ENCODE data around the gene COL10A1. TPM values are rescaled to one million over a fixed set of nuclear protein-coding genes. Genes with fewer than 3 reads are reported as not detected.
"Not testable (repeated sequence)": the region's sequence is repeated elsewhere in the genome, so short reads cannot be mapped to it uniquely, and the experiment has no call there.

Gene COL10A1
- total and polyA plus RNA-seq, 5 donors from 2014 or later: not detected

- peaks cover 12% of the 10 kb centered on the region for H3K27me3 Mint-ChIP-seq
- no peaks in the 10 kb centered on the region for H3K27me3 ChIP-seq (ENCODE audit: control insufficient read depth, insufficient read depth, low read length)
- H3K27ac ChIP-seq (ENCODE audit: insufficient read depth, low read length, poor library complexity, severe bottlenecking): no peak overlapping the region
- ATAC-seq (ENCODE audit: low read depth in 2 of 2): no peak
- no peak overlapping the region for H3K27ac Mint-ChIP-seq
- H3K36me3 Mint-ChIP-seq: no peaks in the 10 kb centered on the region
- H3K36me3 ChIP-seq (ENCODE audit: control insufficient read depth, insufficient read depth, low read length): no peaks in the 10 kb centered on the region
- H3K4me3 ChIP-seq (ENCODE audit: low read depth, low read length): no peak overlapping the region
- peaks cover 0 to 9% of the 10 kb centered on the region in 2 experiments for H3K9me3 ChIP-seq (ENCODE audit: control insufficient read depth in 2 of 2, low read length in 2 of 2)
- H3K4me1 ChIP-seq (ENCODE audit: control insufficient read depth, insufficient read depth, low read length, poor library complexity, severe bottlenecking): peaks cover 18% of the 10 kb centered on the region
- peaks cover 0 to 8% (median 2%) of the 10 kb centered on the region in 7 donors for H3K9me3 Mint-ChIP-seq
- DNase-seq: peak in 1 of 3 donors; percentile 20
- H3K4me3 Mint-ChIP-seq: no peak overlapping the region
- peaks cover 10 to 28% (median 18%) of the 10 kb centered on the region in 4 donors for H3K4me1 Mint-ChIP-seq
These were observed 28.7 kb downstream of the COL10A1 start for GRCh38 chr6:116096979-116097816.

DNA sequence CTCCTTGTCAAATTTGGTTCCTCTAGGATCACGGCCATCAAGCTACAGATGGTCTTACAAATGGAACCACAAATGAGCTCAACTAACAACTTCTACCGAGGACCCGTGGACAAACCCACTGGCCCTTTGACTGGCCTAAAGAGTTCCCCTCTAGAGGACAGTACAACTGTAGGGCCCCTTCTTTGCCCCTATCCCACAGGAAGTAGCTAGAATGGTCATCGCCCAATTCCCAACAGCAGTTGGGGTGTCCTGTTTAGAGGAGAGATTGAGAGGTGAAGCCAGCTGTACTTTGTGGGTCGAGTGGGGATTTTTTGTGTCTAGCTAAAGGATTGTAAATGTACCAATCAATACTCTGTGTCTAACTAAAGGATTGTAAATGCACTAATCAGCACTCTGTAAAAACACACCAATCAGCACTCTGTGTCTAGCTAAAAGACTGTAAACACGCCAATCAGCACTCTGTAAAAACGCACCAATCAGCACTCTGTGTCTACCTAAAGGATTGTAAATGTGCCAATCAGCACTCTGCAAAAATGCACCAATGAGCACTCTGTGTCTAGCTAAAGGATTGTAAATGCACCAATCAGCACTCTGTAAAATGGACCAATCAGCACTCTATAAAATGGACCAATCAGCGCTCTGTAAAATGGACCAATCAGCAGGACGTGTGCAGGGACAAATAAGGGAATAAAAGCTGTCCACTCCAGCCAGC is 29.7 kb downstream of the COL10A1 start:
- H3K4me3 Mint-ChIP-seq; H3K27me3 ChIP-seq (ENCODE audit: control insufficient read depth, insufficient read depth, low read length); H3K27ac ChIP-seq (ENCODE audit: insufficient read depth, low read length, poor library complexity, severe bottlenecking); DNase-seq; H3K4me1 ChIP-seq (ENCODE audit: control insufficient read depth, insufficient read depth, low read length, poor library complexity, severe bottlenecking); H3K27ac Mint-ChIP-seq; H3K36me3 ChIP-seq (ENCODE audit: control insufficient read depth, insufficient read depth, low read length); H3K9me3 Mint-ChIP-seq; ATAC-seq (ENCODE audit: low read depth in 2 of 2); H3K4me3 ChIP-seq (ENCODE audit: low read depth, low read length); H3K36me3 Mint-ChIP-seq; H3K9me3 ChIP-seq (ENCODE audit: control insufficient read depth in 2 of 2, low read length in 2 of 2): not testable (repeated sequence)
- H3K27me3 Mint-ChIP-seq: peaks cover 15% of the 10 kb centered on the region
- peaks cover 3 to 18% (median 13%) of the 10 kb centered on the region in 4 donors for H3K4me1 Mint-ChIP-seq

DNA sequence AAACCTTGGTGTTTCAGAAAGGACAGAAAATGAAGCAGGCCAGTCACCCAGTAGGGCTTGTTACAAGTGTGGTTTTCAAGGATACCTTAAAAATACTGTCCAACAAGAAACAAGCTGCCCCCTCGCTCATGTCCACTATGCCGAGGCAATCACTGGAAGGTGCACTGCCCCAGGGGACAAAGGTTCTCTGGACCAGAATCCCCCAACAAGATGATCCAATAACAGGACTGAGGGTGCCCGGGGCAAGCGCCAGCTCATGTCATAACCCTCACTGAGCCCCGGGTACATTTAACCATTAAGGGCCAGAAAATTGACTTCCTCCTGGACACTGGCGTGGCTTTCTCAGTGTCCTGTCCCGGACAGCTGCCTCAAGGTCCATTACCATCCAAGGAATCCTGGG is 31.9 kb downstream of the COL10A1 start:
- H3K9me3 Mint-ChIP-seq: peaks cover 0 to 8% (median 2%) of the 10 kb centered on the region in 7 donors
- H3K27ac Mint-ChIP-seq: no peak overlapping the region
- no peak for ATAC-seq (ENCODE audit: low read depth in 2 of 2)

GRCh38 chr6:116090251-116090650 is 35.7 kb downstream of the COL10A1 start:
- Mint-ChIP-seq H3K36me3 (no peaks in the 10 kb centered on the region), H3K27ac (no peak overlapping the region), H3K4me3 (no peak overlapping the region), H3K9me3 (peaks cover 0 to 2% (median 0%) of the 10 kb centered on the region in 7 donors), H3K4me1 (no peaks in the 10 kb centered on the region), H3K27me3 (peaks cover 18% of the 10 kb centered on the region)
- H3K4me3 ChIP-seq (ENCODE audit: low read depth, low read length): no peak overlapping the region
- DNase-seq (no peak), ATAC-seq (ENCODE audit: low read depth in 2 of 2) (peak in 1 of 2 donors; percentile 39)
- no peaks in the 10 kb centered on the region for H3K36me3 ChIP-seq (ENCODE audit: control insufficient read depth, insufficient read depth, low read length)
- no peaks in the 10 kb centered on the region for H3K27me3 ChIP-seq (ENCODE audit: control insufficient read depth, insufficient read depth, low read length)
- H3K9me3 ChIP-seq (ENCODE audit: control insufficient read depth in 2 of 2, low read length in 2 of 2): no peaks in the 10 kb centered on the region
- no peaks in the 10 kb centered on the region for H3K4me1 ChIP-seq (ENCODE audit: control insufficient read depth, insufficient read depth, low read length, poor library complexity, severe bottlenecking)
- H3K27ac ChIP-seq (ENCODE audit: insufficient read depth, low read length, poor library complexity, severe bottlenecking): no peak overlapping the region

More for the DNA sequence above, 31.9 kb downstream of the COL10A1 start:
- H3K36me3 Mint-ChIP-seq: no peaks in the 10 kb centered on the region
- DNase-seq: no peak
- Histone ChIP-seq H3K4me1 (ENCODE audit: control insufficient read depth, insufficient read depth, low read length, poor library complexity, severe bottlenecking) (no peaks in the 10 kb centered on the region), H3K27ac (ENCODE audit: insufficient read depth, low read length, poor library complexity, severe bottlenecking) (no peak overlapping the region), H3K36me3 (ENCODE audit: control insufficient read depth, insufficient read depth, low read length) (no peaks in the 10 kb centered on the region), H3K27me3 (ENCODE audit: control insufficient read depth, insufficient read depth, low read length) (no peaks in the 10 kb centered on the region), H3K4me3 (ENCODE audit: low read depth, low read length) (no peak overlapping the region), H3K9me3 (ENCODE audit: control insufficient read depth in 2 of 2, low read length in 2 of 2) (peaks cover 0 to 9% of the 10 kb centered on the region in 2 experiments)
- H3K27me3 Mint-ChIP-seq: peaks cover 15% of the 10 kb centered on the region
- H3K4me3 Mint-ChIP-seq: no peak overlapping the region
- peaks cover 0 to under 1% (median 0%) of the 10 kb centered on the region in 4 donors for H3K4me1 Mint-ChIP-seq

DNA sequence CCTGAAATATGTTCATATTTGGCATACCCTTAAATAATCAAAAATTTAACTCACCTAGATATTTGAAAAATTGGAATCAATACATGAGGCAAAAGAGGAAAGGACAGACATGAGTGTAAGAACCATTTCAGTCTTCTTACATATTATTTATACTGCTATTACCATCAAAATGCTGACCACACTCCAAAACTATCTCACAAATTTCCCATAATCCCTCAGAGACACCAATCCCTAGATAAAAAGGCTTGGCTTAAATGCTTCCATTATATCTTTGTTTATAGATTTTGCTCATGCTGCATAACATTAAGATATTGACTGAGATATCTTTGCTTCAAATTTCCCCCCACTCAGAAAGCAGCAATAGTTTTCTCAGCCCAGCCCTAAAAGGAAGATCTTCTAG is 37.0 kb downstream of the COL10A1 start:
- Mint-ChIP-seq H3K4me3 (no peak overlapping the region), H3K27me3 (peaks cover 23% of the 10 kb centered on the region), H3K4me1 (no peaks in the 10 kb centered on the region), H3K36me3 (no peaks in the 10 kb centered on the region), H3K27ac (no peak overlapping the region), H3K9me3 (no peaks in the 10 kb centered on the region)
- no peaks in the 10 kb centered on the region for H3K4me1 ChIP-seq (ENCODE audit: control insufficient read depth, insufficient read depth, low read length, poor library complexity, severe bottlenecking)
- H3K27me3 ChIP-seq (ENCODE audit: control insufficient read depth, insufficient read depth, low read length): no peaks in the 10 kb centered on the region
- H3K9me3 ChIP-seq (ENCODE audit: control insufficient read depth in 2 of 2, low read length in 2 of 2): no peaks in the 10 kb centered on the region
- H3K27ac ChIP-seq (ENCODE audit: insufficient read depth, low read length, poor library complexity, severe bottlenecking): no peak overlapping the region
- DNase-seq: no peak
- ATAC-seq (ENCODE audit: low read depth in 2 of 2): no peak
- H3K36me3 ChIP-seq (ENCODE audit: control insufficient read depth, insufficient read depth, low read length): no peaks in the 10 kb centered on the region
- H3K4me3 ChIP-seq (ENCODE audit: low read depth, low read length): no peak overlapping the region

- no peaks in the 10 kb centered on the region for H3K4me1 ChIP-seq (ENCODE audit: control insufficient read depth, insufficient read depth, low read length, poor library complexity, severe bottlenecking)
- Mint-ChIP-seq H3K9me3 (no peaks in the 10 kb centered on the region), H3K27me3 (peaks cover 23% of the 10 kb centered on the region), H3K27ac (no peak overlapping the region), H3K36me3 (no peaks in the 10 kb centered on the region), H3K4me1 (no peaks in the 10 kb centered on the region), H3K4me3 (no peak overlapping the region)
- DNase-seq (no peak), ATAC-seq (ENCODE audit: low read depth in 2 of 2) (peak in 1 of 2 donors; percentile 66)
- H3K27ac ChIP-seq (ENCODE audit: insufficient read depth, low read length, poor library complexity, severe bottlenecking): no peak overlapping the region
- H3K27me3 ChIP-seq (ENCODE audit: control insufficient read depth, insufficient read depth, low read length): no peaks in the 10 kb centered on the region
- no peak overlapping the region for H3K4me3 ChIP-seq (ENCODE audit: low read depth, low read length)
- H3K9me3 ChIP-seq (ENCODE audit: control insufficient read depth in 2 of 2, low read length in 2 of 2): no peaks in the 10 kb centered on the region
- no peaks in the 10 kb centered on the region for H3K36me3 ChIP-seq (ENCODE audit: control insufficient read depth, insufficient read depth, low read length)
These were observed 38.4 kb downstream of the COL10A1 start for GRCh38 chr6:116087437-116088027.

- no peak overlapping the region for H3K4me3 ChIP-seq (ENCODE audit: low read depth, low read length)
- ATAC-seq (ENCODE audit: low read depth in 2 of 2) (no peak), DNase-seq (no peak)
- Mint-ChIP-seq H3K27me3 (peaks cover 29% of the 10 kb centered on the region), H3K9me3 (no peaks in the 10 kb centered on the region), H3K4me3 (no peak overlapping the region), H3K4me1 (no peaks in the 10 kb centered on the region), H3K36me3 (no peaks in the 10 kb centered on the region), H3K27ac (no peak overlapping the region)
- H3K4me1 ChIP-seq (ENCODE audit: control insufficient read depth, insufficient read depth, low read length, poor library complexity, severe bottlenecking): no peaks in the 10 kb centered on the region
- H3K9me3 ChIP-seq (ENCODE audit: control insufficient read depth in 2 of 2, low read length in 2 of 2): no peaks in the 10 kb centered on the region
- H3K36me3 ChIP-seq (ENCODE audit: control insufficient read depth, insufficient read depth, low read length): no peaks in the 10 kb centered on the region
- no peaks in the 10 kb centered on the region for H3K27me3 ChIP-seq (ENCODE audit: control insufficient read depth, insufficient read depth, low read length)
- no peak overlapping the region for H3K27ac ChIP-seq (ENCODE audit: insufficient read depth, low read length, poor library complexity, severe bottlenecking)
These were observed 41.6 kb downstream of the COL10A1 start for GRCh38 chr6:116084284-116084683.

All from CD4-positive, CD25-positive, alpha-beta regulatory T cell (primary cell).